Stimulated activated CD4-positive, alpha-beta T cell treated with anti-CD3 and anti-CD28 coated beads, Interleukin-1b, Interleukin-23, amount 100 ng/mL, for 4 hours (primary cell): ENCODE data around the gene LRRC4C.

ENCODE experiments used
- DNase-seq, 2 donors: peaks; one replicate each; pipeline ENCODE4 v3.0.0-alpha.2; 2020; ENCODE audit warnings: low read depth in 2 of 2

LRRC4C gene

DNA sequence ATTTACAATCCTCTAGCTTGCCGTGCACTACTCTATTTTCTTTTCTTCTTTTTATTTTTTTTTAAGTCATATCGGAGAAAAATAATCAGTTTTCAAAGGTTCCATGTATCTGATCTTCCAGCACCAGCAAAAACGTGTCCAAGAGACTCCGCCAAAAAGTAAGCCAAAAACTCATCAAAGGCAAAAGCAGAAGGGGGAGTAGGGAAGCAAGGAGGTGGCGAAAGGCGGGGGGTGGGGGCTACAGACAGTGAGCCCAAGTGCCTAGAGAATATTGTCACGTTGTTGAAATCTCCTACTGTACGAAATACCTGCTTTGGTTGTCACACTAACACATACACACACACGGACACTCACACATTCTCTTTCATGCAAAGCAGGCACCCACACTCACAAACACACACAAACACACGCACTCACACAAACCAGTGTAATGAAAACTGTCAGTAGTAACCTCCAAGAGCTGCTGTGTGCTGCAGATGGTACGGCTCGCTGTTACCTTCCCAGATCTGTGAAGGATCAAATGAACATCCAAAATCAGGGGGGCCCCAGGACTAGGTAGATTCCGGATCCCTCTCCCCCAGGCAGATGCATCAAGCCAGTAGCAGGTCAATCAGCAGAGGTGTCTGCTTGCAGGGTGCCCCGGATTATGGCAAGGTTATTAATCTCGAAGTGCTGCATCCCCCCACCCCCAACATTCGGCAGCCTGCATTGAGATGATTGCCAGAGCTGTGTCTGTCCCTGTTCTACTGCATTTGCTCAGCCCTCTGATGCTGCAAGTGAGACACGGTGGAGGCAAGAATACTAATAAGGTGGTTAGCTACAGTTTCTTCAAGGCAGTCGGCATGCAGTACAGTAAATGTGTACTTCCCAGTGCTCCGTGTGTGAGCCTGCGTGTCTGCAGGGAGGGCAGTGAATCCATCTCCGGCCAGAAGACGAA, at the start of gene LRRC4C:
TSS of gene LRRC4C (minus strand) at position 188 of the 937 bp plus-strand sequence.
- no peak for DNase-seq

DNA sequence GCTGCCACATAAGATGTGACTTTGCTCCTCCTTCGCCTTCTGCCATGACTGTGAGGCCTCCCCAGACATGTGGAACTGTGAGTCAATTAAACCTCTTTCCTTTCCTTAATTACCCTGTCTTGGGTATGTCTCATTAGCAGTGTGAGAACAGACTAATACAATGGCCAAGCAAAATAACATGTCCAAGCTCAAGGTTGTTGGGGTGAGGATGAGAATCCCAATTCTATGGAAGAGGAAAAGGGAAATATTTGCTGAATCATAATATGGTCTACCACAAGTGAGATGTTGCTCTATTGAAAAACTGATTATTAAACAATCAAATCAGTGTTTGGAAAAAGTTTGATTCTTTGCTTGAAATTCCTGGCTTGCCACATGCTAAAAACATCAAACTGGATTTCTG, 48.7 kb upstream of the LRRC4C start:
- DNase-seq, result no peak

DNA sequence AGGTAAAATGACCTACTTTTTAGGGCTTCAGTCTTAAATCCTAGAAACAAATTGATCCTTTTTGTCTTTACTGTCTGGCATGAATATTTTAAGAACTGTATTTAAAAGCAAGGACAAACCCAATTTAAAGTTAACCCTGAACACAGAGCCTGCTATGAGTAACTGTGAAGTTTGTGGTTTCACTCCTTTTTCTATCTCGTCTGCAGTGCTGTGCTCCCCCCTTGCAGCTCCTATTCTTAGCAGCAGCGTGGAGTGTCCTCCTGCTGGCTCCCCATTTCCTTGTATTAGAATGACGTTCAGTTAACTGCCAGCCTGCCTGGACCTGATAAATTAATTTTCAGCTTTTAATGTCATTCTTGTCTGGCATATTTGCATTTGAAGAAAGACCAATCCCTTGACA, 40.0 kb upstream of the LRRC4C start:
- no peak for DNase-seq

DNA sequence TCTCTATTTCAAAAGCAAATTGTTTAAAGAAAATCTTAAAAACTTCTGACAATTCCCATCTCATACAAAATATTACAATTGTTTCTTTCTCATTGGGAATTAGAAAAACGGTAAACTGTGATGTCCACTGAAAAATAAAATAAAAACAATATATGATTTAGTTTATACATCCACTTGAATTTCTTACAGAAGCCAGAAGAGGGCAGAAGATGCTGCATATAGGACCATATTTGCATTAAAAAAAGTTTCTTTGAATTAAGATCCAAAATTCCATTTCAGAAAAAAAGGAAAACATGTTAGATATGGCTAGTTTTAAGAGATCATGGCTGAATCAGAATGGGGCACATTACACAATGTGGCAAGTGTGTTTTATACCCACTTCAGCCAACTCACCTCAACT, 39.3 kb upstream of the LRRC4C start:
- no peak for DNase-seq

DNA sequence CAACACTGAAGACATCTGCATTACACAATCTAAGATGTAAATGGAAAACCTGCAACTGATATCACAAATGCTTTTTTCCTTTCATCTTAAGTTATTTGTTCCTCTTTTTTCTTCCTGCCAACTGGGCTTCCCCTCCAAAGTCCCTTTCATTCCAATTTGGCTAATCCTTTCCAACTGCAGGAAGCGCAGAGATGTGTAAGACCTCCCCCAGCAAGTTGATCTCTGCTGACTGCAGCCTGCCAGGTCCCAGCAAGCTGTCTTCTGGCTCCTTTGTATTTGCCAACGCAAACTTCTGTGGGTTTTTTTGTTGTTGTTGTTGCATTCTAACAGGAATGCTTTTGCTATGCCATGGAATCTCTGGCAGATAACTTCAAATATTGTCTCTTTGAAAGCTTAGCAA, 38.5 kb upstream of the LRRC4C start:
- no peak for DNase-seq

DNA sequence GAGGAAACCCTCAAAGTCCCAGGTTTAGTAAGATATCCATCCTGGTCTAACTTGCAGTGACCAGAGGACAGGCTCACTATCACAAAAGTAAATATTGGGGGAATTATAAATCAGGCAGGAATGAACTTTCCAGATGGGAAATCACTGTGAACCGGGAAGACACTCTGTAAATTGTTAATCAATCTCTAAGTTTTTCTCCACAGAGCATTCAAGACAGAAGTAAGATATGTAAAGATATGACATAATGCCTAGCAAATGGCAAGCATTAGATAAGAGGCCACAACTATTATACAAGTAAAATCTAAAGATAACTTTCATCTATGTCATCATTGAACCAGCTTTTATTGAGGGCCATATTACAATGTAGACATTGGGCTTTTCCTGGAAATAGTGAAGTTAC, 35.3 kb upstream of the LRRC4C start:
- no peak for DNase-seq

DNA sequence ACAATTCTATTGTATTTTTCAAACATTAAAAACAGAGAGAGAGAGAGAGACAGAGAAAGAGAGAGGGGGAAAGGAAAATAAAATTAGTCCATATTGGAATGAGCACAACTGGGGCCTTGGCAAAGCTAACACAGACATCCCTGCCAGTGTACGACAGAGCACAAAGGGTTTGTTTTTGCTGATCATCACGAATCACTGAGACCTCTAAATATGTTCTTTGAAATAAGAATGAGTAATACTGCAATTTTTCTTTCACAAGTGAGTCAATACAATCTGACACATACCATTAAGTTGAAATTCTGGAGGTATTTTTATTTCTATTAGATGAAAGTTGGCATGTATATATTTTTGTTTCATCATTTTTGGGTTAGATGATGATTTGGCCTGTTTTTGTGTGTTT, 27.0 kb upstream of the LRRC4C start:
- no peak for DNase-seq

DNA sequence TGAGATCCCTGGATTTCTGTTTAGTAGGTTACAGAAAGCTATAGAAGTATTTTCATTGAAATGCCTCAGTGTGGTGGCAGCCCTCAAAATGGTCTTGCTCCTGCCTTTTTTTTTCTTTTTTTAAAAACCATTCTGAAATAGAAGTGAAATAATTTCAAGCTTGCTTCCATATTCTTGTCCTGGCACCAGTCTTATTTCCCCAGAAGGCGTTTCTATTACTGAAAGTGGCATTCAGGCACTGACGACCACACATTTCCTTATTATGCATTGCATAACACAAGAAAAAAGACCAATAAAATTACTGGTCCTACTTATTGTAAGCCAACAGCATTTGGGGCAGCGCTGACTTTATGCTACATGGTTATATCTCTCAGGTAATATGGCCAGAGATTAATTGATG, 24.5 kb upstream of the LRRC4C start:
- no peak for DNase-seq

DNA sequence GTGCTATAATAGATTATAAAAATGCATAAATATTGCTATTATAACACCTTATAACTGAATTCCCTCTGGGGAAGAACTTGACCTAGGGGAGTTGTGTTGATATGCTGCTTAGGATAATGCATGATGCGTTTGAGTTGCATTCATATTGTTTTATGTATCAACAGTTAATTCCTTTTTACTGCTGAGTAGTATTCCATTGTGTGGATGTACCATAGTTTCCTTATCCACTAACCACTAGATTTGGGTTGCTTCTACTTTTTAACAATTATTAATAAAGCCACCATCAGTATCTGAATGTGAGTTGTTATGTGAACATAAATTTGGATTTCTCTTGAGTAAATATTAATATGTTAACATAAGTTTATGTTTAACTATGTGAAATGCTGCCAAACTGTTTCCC, 19.7 kb upstream of the LRRC4C start:
- no peak for DNase-seq

DNA sequence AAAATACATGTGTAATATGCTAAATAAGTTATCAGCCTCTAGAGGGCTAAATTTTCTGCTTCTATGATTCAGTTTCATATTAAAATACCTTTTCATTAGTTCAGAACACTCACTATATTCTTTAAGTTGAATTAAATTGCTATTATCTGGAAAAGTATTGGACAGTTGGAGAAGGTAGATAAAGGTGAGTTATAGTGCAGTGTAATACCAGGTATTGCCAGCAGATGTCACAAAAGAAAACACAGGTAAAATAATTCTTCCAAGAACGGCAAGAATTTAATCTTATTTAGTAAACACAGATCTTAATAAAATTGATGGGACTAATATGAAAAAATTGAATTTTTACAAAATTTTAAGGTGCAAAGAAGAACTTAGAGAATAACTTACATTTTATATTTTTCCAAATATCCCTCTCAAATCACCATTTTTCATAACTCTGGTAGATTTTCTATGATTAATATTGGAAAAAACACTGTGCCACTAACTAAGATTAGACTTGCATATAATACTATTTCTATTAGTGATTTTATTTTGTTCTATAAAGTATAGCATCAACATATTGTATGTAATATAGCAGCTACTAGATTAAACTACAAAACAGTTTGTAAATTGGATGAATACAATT, 1.7 kb upstream of the LRRC4C start:
- DNase-seq, result no peak

DNA sequence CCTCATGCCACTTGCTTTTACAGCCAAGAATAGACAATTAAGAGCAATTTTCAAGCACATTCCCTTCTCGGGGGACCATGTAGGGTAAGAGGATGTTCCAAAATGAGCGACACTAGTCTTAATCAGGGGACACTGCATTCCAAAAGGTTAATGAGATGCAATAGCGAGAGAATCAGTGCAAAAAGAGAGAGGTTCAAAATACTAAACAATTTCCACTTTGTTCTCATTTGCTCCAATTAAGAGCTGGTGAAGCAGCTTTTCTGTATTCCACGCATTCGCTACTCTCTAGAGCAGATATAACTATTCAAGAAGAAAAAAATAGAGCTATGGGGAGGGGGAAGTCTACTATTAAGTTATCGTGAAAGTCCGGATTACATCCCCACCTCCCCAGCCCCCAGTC, 811 bp downstream of the LRRC4C start:
- no peak for DNase-seq

DNA sequence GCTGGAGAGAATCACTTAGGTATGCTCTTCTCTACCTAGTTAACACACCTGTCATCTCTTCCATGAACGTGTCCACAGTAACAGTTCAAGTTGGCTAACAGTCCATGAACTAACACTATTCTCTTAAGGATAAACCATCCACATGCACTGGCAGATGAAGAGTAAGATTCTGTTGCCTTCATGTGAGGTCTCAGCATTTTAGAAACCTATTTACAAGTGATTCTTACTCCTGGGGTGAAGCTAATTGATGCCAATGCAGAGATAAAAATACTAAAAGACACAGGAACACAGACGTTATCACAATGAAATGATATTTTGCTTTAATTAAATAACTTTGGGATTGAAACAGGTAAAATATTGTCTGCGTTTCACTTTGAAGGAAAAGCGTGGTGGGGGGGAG, 1.3 kb downstream of the LRRC4C start:
- no peak for DNase-seq

DNA sequence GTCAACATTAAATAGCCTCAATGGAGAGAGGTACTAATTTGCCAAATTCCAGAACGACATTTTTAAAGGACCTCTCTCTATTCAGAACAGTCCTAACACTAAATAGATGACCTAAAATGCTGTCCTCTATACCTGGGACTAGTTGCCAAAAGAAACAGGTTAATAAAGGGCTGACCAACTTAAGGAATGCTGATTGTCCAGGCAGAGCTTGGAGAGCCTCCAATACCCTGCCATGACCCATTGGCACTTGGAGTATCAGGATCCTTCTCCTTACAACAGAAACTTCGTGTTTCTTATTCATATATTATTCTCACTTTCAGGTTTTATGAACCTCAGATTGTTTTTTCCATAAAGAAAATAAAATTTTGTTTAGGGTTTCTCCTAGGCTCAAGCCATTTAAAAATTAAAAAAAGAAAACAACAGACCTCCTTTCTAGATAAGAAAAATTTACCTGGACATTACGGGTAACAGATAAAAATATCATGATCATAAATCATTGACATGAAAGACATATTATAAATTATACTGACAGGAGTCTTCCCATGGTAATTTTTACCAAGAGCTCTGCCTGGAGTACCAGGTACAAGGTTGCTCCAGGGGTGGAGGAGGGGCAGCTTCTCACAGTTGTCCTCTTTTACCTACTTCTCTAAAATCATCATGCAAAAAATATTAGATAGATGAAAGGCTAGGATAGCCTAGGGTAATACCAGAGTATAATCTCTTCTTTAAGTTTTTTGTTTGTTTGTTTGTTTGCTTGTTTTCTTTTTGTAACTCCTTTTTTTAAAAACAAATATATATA, 2.0 kb downstream of the LRRC4C start:
- DNase-seq, result no peak

DNA sequence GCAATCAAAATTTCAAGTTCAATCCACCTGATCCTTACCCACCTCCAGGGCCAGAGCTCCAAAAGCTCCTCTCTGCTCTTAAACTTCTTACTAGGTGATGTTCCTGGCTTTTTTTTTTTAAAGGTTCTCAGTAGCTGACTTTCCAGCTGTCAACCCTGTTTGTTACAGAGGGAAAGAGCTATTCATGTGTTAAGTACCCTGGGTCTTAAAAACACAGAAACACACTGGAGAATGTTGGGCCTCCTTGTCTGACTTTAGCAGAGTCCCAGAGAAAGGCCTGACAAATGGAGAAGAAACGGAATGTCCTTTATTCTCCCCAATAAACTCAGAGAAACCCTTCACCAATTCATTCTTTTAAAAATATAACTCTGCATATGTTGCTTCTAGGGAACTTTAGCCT, 3.2 kb downstream of the LRRC4C start:
- DNase-seq, result no peak

DNA sequence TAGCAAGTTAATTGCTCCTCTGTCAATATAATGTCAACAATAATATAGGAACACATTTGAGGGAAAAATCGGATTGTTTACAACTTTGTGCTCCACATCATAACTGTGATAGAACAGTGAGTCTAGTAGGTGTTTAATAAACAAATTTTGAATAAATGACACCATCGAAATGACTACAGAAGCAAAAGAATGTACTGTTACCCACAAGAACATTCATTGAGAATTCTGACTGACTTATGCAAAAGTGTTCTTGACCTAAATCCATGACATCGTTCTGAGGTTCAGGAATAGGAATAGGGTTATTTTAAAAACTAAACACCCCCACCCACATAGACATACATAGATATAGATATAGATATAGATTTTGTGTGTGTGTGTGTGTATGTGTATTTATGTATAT, 8.4 kb downstream of the LRRC4C start:
- DNase-seq, result no peak

DNA sequence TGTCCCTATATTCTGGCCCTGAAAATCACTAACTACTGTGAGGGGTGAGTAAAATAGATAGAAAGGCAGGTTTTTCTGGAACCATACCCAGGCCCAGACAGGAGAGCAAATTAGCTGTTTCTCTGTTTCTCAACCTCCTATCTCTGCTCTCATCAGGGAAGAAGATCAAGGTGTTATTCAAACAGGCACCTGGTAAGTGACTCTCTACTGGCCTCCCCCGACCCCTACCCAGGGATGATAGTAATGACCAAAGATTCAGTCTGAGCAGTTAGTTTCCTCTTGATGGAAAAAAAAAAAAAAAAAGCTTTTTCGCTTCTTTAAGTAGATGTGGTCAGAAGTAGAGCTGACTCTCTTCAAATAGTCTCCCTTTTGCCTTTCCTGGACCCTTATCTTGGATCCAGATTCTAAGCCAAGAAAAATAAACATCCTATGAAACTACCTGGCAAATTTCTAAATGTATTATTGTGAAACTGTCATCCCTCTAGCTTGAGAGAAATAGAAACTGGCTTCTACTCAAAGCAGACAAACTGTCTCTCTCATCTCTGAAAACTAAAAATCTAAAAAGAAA, 9.9 kb downstream of the LRRC4C start:
- no peak for DNase-seq

DNA sequence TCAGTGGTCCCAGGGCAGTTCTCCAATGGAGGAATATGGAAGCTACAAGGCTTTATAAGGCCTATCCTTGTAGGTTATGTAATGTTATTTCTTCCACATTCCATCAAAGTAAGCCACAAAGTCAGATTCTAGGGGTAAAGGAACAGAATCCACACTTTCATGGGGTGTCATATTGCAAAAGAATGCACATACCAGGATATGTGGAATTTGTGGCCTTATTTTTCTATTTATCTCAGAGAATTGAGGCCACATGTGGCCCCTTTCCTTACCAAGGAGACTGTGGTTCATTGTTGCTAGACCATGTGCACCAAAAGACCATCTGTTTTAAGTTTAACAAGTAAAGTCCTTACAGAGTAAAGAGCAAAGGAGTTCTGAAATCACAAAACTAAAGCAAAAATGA, 12.9 kb downstream of the LRRC4C start:
- no peak for DNase-seq

DNA sequence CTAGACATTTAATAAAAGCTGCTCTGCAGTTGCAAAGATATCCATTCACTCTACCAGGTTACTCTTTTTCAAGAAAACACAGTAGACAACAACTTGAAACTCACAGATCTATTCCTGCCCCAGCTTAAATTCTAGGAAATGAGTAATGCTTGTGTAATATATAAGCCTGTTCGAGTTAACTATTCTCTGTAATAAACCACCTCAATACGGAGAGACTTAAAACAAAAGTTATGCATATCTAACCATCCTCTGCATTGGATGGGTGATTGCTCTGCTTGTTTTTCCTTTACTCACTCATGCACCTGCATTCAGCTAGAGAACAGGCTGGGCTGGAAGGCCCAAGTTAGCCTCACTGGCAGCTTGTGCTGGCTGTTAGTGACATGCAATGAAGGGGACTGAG, 13.3 kb downstream of the LRRC4C start:
- no peak for DNase-seq

DNA sequence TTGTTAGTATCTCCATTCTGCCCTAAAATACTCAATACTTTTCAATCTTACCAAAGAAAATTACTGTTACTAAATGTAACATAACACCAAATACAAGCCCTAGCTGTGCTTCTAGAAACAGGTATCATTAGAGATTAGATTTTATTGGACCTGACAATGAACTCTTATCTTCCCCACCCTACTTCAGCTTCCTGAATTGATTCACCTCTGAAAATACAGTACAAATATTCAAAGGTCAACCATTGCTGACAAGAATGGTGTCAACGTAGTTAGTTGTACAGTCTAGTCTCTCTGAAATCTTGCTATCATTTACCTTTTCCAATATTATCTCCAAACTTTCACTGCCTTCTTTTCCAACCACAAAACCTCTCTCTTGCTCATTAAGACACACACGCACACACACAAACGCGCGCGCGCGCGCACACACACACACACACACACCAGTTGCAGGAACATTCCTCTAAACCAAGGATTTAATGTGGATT, 22.4 kb downstream of the LRRC4C start:
- DNase-seq, result no peak

DNA sequence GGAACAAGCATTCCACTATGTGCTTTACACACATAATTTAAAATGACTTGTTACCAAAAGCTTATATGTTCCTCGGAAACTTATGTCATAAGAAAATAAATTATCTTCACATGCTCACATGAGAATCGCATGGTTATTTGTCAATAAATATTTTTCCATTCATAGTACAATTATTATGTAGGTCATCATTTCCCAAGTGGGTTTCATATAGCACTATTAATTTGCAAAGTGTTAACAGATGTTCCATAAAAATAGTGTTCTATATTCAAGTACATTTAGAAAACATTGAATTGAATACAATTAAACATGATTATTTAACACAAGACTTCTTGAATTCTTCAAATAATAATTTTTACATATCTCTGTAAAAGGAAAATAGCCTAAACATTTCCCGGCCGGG, 23.9 kb downstream of the LRRC4C start:
- no peak for DNase-seq

DNA sequence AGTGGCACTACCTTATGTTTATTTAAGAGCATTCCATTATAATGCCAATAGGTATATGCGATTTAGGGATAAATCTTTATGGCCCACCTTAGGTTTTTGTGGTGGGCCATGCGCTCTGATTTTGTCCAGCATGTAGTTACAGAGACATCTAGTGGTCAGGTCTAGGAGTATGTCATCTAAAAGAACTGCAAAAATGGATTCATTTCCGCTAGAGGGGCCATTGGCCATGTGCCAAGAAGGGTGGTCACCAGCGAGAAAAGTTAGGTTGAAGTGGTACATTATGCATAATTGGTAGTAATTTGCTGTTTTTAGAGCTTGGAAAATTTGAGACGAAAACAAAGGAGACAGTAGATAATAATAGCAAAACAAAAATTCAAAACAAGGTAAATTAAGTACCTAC, 27.7 kb downstream of the LRRC4C start:
- DNase-seq, result no peak

DNA sequence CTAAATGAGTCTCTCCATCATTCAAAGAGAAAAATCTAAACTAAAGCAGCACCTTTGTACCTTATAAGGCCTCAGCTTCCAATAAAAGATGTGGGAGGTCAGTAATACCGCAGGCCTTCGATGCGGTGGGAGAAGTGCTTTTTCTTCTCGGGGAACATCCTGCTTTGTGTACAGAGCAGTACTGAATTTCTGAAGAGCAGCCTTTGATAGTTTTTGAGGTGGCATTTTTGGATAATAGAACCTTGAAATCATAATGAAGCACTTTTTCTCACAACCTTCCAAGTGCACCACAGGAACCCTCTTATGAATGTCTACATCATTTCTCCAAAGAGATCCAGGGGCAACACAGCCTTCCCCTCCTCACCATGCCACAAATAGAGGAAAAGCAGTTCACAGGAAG, 39.6 kb downstream of the LRRC4C start:
- no peak for DNase-seq
